Measurements from ENCODE around the gene NAALADL2. TPM values are rescaled to one million over a fixed set of nuclear protein-coding genes. Genes with fewer than 3 reads are reported as not detected.

NAALADL2 gene
- total RNA-seq, 2 donors from 2014 or later: 6.2 to 14.5 TPM

- intact Hi-C loops (cut with DNase I): no loop called here
- TF ChIP-seq POLR2A (IDR thresholded peaks at IDR 0.05) (no peak), CTCF (IDR thresholded peaks at IDR 0.05) (no peak)
- Histone ChIP-seq H3K4me1 (no peaks in the 10 kb centered on the region), H3K4me3 (no peak overlapping the region), H3K27ac (no peak overlapping the region), H3K36me3 (replicated peaks in 1 of 2; ENCODE audit: insufficient read depth in 1 of 2, low read depth in 2 of 2) (no peaks in the 10 kb centered on the region), H3K9me3 (no peaks in the 10 kb centered on the region), H3K27me3 (peaks cover 0 to 3% of the 10 kb centered on the region in 2 donors)
- DNase-seq (no peak), ATAC-seq (no peak)
- 71 to 79% methylated on average over 3 of the region's 3 CpGs for WGBS, 2 donors
These were observed 527.5 kb downstream of the NAALADL2 start for GRCh38 chr3:175386630-175387029.

- Histone ChIP-seq H3K4me3 (no peak overlapping the region), H3K4me1 (no peaks in the 10 kb centered on the region), H3K36me3 (replicated peaks in 1 of 2; ENCODE audit: insufficient read depth in 1 of 2, low read depth in 2 of 2) (no peaks in the 10 kb centered on the region), H3K27me3 (peaks cover 0 to 3% of the 10 kb centered on the region in 2 donors), H3K27ac (no peak overlapping the region), H3K9me3 (no peaks in the 10 kb centered on the region)
- DNase-seq: no peak
- WGBS, 2 donors: 75 to 78% methylated on average over 1 of the region's 1 CpG
- intact Hi-C loops (cut with DNase I): no loop called here
- ATAC-seq: no peak
- no peak for TF ChIP-seq CTCF (IDR thresholded peaks at IDR 0.05)
- no peak for TF ChIP-seq POLR2A (IDR thresholded peaks at IDR 0.05)
These were observed 530.4 kb downstream of the NAALADL2 start for GRCh38 chr3:175389560-175389959.

GRCh38 chr3:175391601-175392000 is 532.5 kb downstream of the NAALADL2 start:
- ATAC-seq (no peak), DNase-seq (no peak)
- H3K9me3 ChIP-seq: no peaks in the 10 kb centered on the region
- H3K27ac ChIP-seq: no peak overlapping the region
- WGBS, 2 donors: 93 to 98% methylated on average over 1 of the region's 1 CpG
- no peaks in the 10 kb centered on the region for H3K36me3 ChIP-seq (replicated peaks in 1 of 2; ENCODE audit: insufficient read depth in 1 of 2, low read depth in 2 of 2)
- H3K27me3 ChIP-seq: peaks cover 0 to 3% of the 10 kb centered on the region in 2 donors
- no peaks in the 10 kb centered on the region for H3K4me1 ChIP-seq
- TF ChIP-seq CTCF (IDR thresholded peaks at IDR 0.05) (no peak), POLR2A (IDR thresholded peaks at IDR 0.05) (no peak)
- no peak overlapping the region for H3K4me3 ChIP-seq
- intact Hi-C loops (cut with DNase I): no loop called here

- H3K4me3 ChIP-seq: no peak overlapping the region
- intact Hi-C loops (cut with DNase I): no loop called here
- 65 to 79% methylated on average over 4 of the region's 4 CpGs for WGBS, 2 donors
- H3K27me3 ChIP-seq: peaks cover 0 to 3% of the 10 kb centered on the region in 2 donors
- H3K27ac ChIP-seq: no peak overlapping the region
- TF ChIP-seq CTCF (IDR thresholded peaks at IDR 0.05): no peak
- TF ChIP-seq POLR2A (IDR thresholded peaks at IDR 0.05): no peak
- DNase-seq: no peak
- no peak for ATAC-seq
- no peaks in the 10 kb centered on the region for H3K4me1 ChIP-seq
- no peaks in the 10 kb centered on the region for H3K36me3 ChIP-seq (replicated peaks in 1 of 2; ENCODE audit: insufficient read depth in 1 of 2, low read depth in 2 of 2)
- no peaks in the 10 kb centered on the region for H3K9me3 ChIP-seq
These were observed 533.5 kb downstream of the NAALADL2 start for GRCh38 chr3:175392653-175393052.

- Histone ChIP-seq H3K27me3 (no peaks in the 10 kb centered on the region), H3K36me3 (replicated peaks in 1 of 2; ENCODE audit: insufficient read depth in 1 of 2, low read depth in 2 of 2) (no peaks in the 10 kb centered on the region), H3K4me1 (no peaks in the 10 kb centered on the region), H3K9me3 (no peaks in the 10 kb centered on the region), H3K4me3 (no peak overlapping the region), H3K27ac (no peak overlapping the region)
- no peak for DNase-seq
- no peak for ATAC-seq
- intact Hi-C loops (cut with DNase I): no loop called here
- WGBS, 2 donors: 83 to 86% methylated on average over 3 of the region's 3 CpGs
- TF ChIP-seq POLR2A (IDR thresholded peaks at IDR 0.05): no peak
- no peak for TF ChIP-seq CTCF (IDR thresholded peaks at IDR 0.05)
These were observed 538.2 kb downstream of the NAALADL2 start for GRCh38 chr3:175397372-175397771.

Data from body of pancreas (tissue), 4 donors.